Smooth muscle cell (in vitro differentiated cells): Measurements from ENCODE around the gene RPL31. TPM values are rescaled to one million over a fixed set of nuclear protein-coding genes. Genes with fewer than 3 reads are reported as not detected.

Experiments used
- DNase-seq: peaks from one replicate; lab custom pipeline; 2025; ENCODE audit not compliant: unreplicated experiment; lab: John Stamatoyannopoulos, UW
- H2AFZ ChIP-seq: fragments of 200-600 bp; sonication (generic); 2 replicates; pipeline ENCODE4 v1.6.0; 2016; ENCODE audit warnings: antibody characterized with exemption, low read depth, mild to moderate bottlenecking
- H3F3A ChIP-seq: fragments of 200-600 bp; sonication (generic); 2 replicates; pipeline ENCODE4 v1.6.0; 2017; ENCODE audit warnings: antibody characterized with exemption, low read depth
- H3K27ac ChIP-seq: fragments of 200-600 bp; sonication (generic); 2 replicates; pipeline ENCODE4 v1.5.1; 2016; ENCODE audit warnings: low read depth, mild to moderate bottlenecking
- H3K27me3 ChIP-seq: fragments of 200-600 bp; sonication (generic); 2 replicates; pipeline ENCODE4 v1.6.1; 2016; ENCODE audit warnings: low read depth, mild to moderate bottlenecking
- H3K36me3 ChIP-seq: fragments of 200-600 bp; sonication (generic); 2 replicates; pipeline ENCODE4 v1.5.1; 2016; ENCODE audit warnings: low read depth
- H3K4me1 ChIP-seq: fragments of 200-600 bp; sonication (generic); 2 replicates; pipeline ENCODE4 v1.5.1; 2016; ENCODE audit warnings: low read depth
- H3K4me2 ChIP-seq: fragments of 200-600 bp; sonication (generic); 2 replicates; pipeline ENCODE4 v1.6.0; 2016; ENCODE audit warnings: mild to moderate bottlenecking
- H3K4me3 ChIP-seq: fragments of 200-600 bp; sonication (generic); 2 replicates; pipeline ENCODE4 v1.5.1; 2016; ENCODE audit warnings: mild to moderate bottlenecking
- H3K79me2 ChIP-seq: fragments of 200-600 bp; sonication (generic); 2 replicates; pipeline ENCODE4 v1.6.0; 2016; ENCODE audit warnings: low read depth, mild to moderate bottlenecking
- H3K9ac ChIP-seq: fragments of 200-600 bp; sonication (generic); 2 replicates; pipeline ENCODE4 v1.6.0; 2016; ENCODE audit warnings: low read depth
- H3K9me3 ChIP-seq: fragments of 200-600 bp; sonication (generic); replicated peaks from 2 replicates; pipeline ENCODE4 v1.5.1; 2016; ENCODE audit warnings: low read depth
- H4K20me1 ChIP-seq: fragments of 200-600 bp; sonication (generic); 2 replicates; pipeline ENCODE4 v1.6.0; 2016; ENCODE audit warnings: low read depth
- CTCF ChIP-seq: fragments of 200-600 bp; sonication (generic); IDR thresholded peaks from 2 replicates; pipeline ENCODE4 v1.5.1; 2017; ENCODE audit warnings: borderline replicate concordance, mild to moderate bottlenecking, antibody characterized with exemption; ENCODE audit not compliant: insufficient read depth, poor library complexity, severe bottlenecking
- WGBS: methylation state at CpG from one replicate; pipeline ENCODE4 v1.1.7; 2016; ENCODE audit warnings: low lambda C conversion rate; 5-methylcytosine and 5-hydroxymethylcytosine counted together
- polyA plus RNA-seq: library from polyadenylated mRNA; unstranded; fragments of >200 nt; fragmentation: Nextera tagmentation; extraction: Ambion mirVana; gene quantifications from 2 replicates; pipeline ENCODE4 v1.2.1, GENCODE V29; 2016
- total RNA-seq: library from RNA; depleted of rRNA; stranded (reverse); fragments of >200 nt; gene quantifications from 2 replicates; pipeline ENCODE4 v1.2.3, GENCODE V29; 2014

Gene RPL31
- total and polyA plus RNA-seq, 2 experiments from 2014 or later = 1,320 to 1,508 TPM

GRCh38 chr2:101032084-101032776 lies 30.1 kb downstream of the RPL31 start:
- H2AFZ ChIP-seq = no peak overlapping the region
- no peak overlapping the region for H3K4me3 ChIP-seq
- H3K27me3 ChIP-seq = no peaks in the 10 kb centered on the region
- no peak for TF ChIP-seq CTCF
- 92% methylated on average over 15 of the region's 15 CpGs for WGBS
- H3K36me3 ChIP-seq = no peaks in the 10 kb centered on the region
- no peak overlapping the region for H3K4me2 ChIP-seq
- no peak overlapping the region for H3K9ac ChIP-seq
- no peak overlapping the region for H3K27ac ChIP-seq
- DNase-seq = no peak
- no peaks in the 10 kb centered on the region for H4K20me1 ChIP-seq
- H3F3A ChIP-seq = no peaks in the 10 kb centered on the region
- H3K9me3 ChIP-seq = no peaks in the 10 kb centered on the region
- H3K4me1 ChIP-seq = no peaks in the 10 kb centered on the region
- no peaks in the 10 kb centered on the region for H3K79me2 ChIP-seq

GRCh38 chr2:101036562-101036961 lies 34.5 kb downstream of the RPL31 start:
- no peak overlapping the region for H3K4me2 ChIP-seq
- no peaks in the 10 kb centered on the region for H3K9me3 ChIP-seq
- peak; percentile 56 for TF ChIP-seq CTCF
- H3K79me2 ChIP-seq = no peaks in the 10 kb centered on the region
- WGBS = 95% methylated on average over 2 of the region's 2 CpGs
- DNase-seq = no peak
- no peak overlapping the region for H2AFZ ChIP-seq
- no peak overlapping the region for H3K27ac ChIP-seq
- no peaks in the 10 kb centered on the region for H3K27me3 ChIP-seq
- no peaks in the 10 kb centered on the region for H4K20me1 ChIP-seq
- H3K36me3 ChIP-seq = no peaks in the 10 kb centered on the region
- H3K4me1 ChIP-seq = no peaks in the 10 kb centered on the region
- no peak overlapping the region for H3K9ac ChIP-seq
- H3F3A ChIP-seq = no peaks in the 10 kb centered on the region
- H3K4me3 ChIP-seq = no peak overlapping the region

- Histone ChIP-seq H3K4me2 (no peak overlapping the region), H3K27ac (no peak overlapping the region), H2AFZ (no peak overlapping the region), H3K27me3 (no peaks in the 10 kb centered on the region), H3K9ac (no peak overlapping the region), H3F3A (no peaks in the 10 kb centered on the region), H3K9me3 (no peaks in the 10 kb centered on the region), H4K20me1 (no peaks in the 10 kb centered on the region), H3K4me3 (no peak overlapping the region), H3K79me2 (no peaks in the 10 kb centered on the region), H3K36me3 (no peaks in the 10 kb centered on the region), H3K4me1 (no peaks in the 10 kb centered on the region)
- WGBS = 97% methylated on average over 19 of the region's 19 CpGs
- TF ChIP-seq CTCF = no peak
- DNase-seq = no peak
Observed at GRCh38 chr2:101037161-101037755, 35.2 kb downstream of the RPL31 start.
